ENCODE results near the gene ZNF581.

The ZNF581 gene

DNA sequence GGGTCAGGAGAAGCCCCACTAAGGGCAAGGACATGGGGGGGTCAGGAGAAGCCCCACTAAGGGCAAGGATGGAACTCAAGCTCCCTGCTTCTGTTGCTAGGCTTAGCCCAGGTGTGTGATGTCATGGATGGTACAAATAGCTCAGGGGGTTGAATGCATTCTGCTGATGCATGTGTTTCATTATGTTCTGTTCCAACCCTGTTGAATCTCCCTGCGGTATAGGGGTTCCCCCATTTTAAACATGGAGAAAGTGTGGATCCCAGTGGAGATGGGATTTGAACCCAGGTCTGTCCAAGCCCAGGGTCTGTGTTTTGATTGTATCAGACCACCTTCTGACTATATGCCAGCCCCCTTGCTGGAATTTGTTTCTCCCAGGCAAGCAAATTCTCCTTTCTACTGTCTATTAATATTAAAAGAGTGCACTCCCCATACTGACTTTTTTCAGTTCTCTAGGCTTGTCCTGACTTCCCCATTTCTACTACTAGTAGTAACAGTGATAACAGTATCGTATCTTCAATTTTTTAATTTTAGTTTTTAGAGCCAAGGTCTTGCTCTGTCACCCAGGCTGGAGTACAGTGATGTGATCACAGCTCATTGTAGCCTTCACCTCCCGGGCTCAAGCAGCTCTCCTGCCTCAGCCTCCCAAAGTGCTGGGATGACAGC is 31.3 kb upstream of the ZNF581 start:
- no peak for FAIRE-seq

DNA sequence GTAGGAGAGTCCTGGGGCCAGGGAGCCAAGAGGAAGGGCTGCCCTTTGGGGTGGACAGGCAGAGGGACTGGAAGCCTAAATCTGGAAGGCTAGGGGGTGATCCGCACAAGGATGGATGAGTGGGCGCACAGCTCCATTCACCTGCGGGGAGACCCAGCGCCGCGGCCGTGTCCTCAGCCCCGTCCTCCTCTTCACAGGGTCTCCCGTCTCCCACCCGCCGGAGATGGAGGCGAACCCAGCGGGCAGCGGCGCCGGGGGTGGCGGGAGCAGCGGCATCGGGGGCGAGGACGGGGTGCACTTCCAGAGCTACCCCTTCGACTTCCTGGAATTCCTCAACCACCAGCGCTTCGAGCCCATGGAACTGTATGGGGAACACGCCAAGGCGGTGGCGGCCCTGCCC is 30.1 kb upstream of the ZNF581 start:
- no peak for FAIRE-seq

DNA sequence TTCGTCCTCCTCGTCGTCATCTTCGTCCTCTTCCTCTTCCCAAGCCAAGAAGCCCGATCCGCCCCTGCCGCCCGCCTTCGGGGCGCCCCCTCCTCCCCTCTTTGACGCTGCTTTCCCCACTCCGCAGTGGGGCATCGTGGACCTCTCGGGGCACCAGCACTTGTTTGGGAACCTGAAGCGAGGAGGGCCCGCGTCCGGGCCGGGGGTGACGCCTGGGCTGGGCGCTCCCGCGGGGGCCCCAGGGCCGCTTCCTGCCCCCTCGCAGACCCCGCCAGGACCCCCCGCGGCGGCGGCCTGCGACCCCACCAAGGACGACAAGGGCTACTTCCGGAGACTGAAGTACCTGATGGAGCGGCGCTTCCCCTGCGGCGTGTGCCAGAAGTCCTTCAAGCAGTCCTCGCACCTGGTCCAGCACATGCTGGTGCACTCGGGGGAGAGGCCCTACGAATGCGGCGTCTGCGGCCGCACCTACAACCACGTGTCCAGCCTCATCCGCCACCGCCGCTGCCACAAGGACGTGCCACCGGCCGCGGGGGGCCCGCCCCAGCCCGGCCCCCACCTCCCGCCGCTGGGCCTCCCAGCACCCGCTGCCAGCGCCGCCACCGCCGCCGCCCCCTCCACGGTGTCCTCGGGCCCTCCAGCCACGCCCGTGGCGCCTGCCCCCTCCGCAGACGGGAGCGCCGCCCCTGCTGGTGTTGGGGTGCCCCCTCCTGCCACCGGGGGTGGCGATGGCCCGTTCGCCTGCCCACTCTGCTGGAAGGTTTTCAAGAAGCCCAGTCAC is 29.3 kb upstream of the ZNF581 start:
- no peak for FAIRE-seq

DNA sequence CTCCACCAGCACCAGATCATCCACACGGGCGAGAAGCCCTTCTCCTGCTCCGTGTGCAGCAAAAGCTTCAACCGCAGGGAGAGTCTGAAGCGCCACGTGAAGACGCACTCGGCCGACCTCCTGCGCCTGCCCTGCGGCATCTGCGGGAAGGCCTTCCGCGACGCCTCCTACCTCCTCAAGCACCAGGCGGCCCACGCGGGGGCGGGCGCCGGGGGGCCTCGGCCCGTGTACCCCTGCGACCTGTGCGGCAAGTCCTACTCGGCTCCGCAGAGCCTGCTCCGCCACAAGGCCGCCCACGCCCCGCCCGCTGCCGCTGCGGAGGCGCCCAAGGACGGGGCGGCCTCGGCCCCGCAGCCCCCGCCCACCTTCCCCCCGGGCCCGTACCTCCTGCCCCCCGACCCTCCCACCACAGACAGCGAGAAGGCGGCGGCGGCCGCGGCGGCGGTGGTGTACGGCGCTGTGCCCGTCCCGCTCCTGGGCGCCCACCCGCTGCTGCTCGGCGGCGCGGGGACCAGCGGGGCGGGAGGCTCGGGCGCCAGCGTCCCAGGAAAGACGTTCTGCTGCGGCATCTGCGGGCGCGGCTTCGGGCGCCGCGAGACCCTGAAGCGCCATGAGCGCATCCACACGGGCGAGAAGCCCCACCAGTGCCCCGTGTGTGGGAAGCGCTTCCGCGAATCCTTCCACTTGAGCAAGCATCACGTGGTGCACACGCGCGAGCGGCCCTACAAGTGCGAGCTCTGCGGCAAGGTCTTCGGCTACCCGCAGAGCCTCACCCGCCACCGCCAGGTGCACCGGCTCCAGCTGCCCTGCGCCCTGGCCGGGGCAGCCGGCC is 28.5 kb upstream of the ZNF581 start:
- FAIRE-seq = no peak

DNA sequence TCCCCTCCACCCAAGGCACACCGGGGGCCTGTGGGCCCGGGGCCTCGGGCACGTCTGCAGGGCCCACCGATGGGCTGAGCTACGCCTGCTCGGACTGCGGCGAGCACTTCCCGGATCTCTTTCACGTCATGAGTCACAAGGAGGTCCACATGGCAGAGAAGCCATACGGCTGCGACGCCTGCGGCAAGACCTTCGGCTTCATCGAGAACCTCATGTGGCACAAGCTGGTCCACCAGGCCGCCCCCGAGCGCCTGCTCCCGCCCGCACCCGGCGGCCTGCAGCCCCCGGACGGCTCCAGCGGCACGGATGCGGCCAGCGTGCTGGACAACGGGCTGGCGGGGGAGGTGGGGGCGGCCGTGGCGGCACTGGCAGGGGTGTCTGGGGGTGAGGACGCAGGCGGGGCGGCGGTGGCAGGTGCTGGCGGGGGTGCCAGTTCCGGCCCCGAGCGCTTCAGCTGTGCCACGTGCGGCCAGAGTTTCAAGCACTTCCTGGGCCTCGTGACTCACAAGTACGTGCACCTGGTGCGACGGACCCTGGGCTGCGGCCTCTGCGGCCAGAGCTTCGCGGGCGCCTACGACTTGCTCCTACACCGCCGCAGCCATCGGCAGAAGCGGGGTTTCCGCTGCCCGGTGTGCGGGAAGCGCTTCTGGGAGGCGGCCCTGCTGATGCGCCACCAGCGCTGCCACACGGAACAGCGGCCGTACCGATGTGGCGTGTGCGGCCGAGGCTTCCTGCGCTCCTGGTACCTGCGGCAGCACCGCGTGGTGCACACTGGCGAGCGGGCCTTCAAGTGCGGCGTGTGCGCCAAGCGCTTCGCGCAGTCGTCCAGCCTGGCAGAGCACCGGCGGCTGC is 27.7 kb upstream of the ZNF581 start:
- FAIRE-seq = no peak

DNA sequence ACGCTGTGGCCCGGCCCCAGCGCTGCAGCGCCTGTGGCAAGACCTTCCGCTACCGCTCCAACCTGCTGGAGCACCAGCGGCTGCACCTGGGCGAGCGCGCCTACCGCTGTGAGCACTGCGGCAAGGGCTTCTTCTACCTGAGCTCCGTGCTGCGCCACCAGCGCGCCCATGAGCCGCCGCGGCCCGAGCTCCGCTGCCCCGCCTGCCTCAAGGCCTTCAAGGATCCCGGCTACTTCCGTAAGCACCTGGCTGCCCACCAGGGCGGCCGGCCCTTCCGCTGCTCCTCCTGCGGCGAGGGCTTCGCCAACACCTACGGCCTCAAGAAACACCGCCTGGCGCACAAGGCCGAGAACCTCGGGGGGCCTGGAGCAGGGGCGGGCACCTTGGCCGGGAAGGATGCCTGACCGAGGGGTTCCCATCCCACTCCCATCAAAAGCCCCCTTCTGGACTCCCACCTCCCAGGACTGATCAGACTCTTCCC is 27.0 kb upstream of the ZNF581 start:
- no peak for FAIRE-seq

DNA sequence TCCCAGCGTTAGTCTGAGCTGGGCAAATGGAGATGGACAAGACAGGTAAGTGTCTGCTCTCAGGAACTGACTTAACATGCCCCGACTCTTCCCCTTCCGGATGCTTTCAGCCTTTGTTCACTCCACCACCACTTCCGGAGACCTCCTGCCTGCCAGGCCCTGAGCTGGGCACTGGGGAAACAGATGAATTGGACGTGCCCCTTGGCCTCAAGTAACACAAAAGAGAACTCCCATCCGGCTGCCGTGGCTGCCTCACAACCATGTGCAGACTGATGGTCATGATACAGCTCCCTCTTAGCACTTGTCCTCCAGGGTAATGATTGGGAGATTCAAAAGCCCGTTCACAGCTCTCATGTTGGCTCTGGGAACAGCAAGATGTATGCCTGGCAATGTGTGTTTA is 26.0 kb upstream of the ZNF581 start:
- FAIRE-seq = no peak

DNA sequence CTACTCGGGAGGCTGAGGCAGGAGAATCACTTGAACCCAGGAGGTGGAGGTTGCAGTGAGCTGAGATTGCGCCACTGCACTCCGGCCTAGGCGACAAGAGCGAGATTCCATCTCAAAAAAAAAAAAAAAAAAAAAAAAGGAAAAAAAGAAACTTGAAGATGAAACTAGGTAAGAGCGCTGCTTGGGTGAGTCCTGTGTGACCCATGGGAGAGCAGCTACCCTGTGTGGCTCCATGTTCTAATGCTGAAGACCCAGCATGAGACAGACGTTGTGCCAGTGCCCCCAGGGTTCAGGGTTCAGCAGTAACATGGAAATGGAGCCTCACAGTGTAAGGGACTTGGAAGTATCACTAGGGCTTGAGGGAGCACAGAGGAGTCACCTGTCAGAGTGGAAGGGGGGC is 25.0 kb upstream of the ZNF581 start:
- no peak for FAIRE-seq

DNA sequence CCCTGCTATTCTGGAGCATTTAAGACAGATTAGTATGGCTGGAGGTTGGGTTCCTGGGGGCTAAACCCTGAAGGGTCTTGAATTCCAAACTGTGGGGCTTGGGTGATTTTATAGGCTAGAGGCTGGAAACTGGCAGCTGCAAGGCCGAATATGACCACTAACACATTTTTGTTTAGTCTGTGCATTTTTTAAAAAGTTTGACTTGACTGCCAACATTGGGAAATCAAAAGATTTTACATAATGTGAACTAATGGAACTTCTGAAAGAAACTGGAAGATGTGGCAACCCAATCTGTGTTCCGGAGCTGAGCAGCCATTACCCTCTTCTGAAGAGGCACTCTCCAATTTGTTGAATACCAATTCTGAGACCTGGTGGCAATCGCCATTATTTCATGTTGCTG is 24.2 kb upstream of the ZNF581 start:
- no peak for FAIRE-seq

DNA sequence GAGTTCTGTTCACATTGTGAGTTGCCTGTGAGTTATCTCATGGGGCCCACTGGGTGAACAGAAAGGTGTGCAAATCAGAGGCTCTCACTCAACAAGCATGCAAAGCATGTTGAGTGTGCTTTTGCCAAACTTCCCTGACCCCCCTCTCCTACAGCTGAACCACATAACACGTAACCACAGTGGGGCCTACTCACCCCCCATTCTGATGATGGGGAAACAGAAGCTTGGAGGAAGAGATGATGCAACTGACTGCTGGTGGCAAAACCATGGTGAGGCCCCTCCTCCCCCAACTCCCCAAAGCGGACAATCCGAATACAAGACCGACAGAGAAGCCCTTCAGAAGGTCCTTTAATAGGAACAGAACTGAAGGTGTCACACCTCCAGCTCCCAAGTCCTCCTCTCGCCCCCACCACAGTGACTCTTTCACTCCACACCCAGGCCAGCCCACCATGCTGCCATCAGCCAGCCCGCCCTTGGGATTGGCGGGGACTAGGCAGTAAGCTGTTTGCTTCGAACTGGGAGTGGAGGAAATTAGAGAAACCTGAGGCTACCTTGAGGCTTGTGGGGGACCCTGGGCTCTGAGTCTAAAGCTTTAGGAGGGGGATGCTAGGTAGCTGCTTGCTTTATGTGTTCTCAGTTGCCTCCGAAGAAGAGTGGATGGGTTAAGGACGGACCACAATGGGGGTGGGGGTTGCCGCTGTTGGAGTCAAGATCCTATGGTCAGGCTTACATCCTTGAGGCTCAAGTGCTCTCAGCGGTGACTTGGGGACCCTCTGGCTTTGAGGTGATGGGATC is 22.8 kb upstream of the ZNF581 start:
- FAIRE-seq = no peak

DNA sequence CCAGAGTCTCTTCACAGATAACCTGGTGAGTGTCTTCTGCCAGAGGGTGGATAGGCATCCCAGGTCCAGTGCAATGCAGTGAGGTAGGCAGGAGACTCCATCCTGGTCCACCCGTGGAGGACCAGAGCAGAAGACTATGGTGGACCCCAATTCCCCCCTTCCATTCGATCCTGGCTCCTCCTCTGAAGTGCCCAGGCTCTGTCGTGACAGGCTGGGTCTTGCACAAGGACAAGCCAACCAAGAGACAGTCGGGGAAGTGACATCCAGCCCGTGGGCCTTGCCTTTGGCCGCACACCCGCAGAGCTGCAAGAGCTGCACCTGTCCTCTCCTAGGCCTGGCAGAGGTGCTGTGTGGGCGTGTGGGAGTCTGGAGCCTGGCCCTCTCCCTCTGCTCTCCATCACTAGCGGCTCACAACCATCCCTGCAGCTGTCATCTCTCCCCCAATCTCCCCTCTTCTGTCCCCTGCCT is 22.2 kb upstream of the ZNF581 start:
- FAIRE-seq = no peak

DNA sequence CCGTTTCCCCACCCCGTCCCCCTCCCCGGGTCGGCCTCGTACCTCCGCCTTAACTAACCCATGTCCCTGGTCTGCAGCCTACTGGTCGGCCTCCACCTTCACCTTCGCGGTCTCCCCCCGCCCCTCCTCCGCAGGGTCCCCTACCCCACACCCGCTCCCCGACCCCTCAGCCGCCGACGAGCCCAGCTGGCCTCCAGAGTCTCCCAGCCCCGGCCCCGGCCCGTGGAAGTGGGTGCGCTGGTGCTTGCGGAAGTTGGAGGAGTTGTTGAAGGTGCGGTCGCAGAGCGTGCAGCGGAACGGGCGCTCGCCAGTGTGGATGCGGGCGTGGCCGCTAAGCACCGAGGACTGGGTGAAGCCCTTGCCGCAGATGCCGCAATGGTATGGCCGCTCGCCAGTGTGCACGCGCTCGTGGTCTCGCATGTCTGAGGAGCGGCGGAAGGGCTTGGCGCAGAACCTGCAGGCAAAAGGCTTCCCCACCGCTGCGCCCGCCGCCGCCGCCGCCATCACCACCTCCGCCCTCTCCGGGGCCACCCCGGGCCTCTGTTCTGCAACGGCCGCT is 21.7 kb upstream of the ZNF581 start:
- no peak for FAIRE-seq

DNA sequence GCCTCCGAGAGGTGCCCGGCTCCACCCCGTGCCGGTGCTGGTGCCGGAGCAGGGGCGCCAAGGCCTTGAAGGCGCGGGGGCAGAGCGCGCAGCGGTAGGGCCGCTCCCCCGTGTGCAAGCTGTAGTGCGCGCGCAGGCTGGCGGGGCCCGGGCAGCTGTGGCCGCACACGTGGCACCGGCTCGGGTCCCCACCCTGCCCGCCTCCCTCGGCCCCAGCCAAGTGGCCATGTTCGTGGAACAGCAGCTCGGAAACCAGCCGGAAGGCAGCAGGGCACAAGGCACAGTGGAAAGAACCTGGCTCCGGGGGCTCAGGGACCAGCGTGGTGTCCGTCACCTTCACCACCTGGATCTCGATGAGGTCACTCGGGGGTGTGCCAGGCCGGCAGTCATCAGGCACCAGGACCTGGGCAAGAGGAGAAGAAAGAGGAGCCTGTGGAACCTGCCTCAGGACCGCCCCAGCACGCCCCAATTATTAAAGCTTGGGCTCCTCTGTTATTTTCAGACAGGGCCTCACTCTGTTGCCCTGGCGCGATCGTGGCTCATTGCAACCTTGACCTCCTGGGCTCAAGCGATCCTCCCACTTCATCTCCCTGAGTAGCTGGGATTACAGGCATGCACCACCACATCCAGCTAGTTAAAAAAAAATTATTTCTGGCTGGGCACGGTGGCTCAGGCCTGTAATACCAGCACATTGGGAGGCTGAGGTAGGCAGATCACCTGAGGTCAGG is 21.0 kb upstream of the ZNF581 start:
- no peak for FAIRE-seq

DNA sequence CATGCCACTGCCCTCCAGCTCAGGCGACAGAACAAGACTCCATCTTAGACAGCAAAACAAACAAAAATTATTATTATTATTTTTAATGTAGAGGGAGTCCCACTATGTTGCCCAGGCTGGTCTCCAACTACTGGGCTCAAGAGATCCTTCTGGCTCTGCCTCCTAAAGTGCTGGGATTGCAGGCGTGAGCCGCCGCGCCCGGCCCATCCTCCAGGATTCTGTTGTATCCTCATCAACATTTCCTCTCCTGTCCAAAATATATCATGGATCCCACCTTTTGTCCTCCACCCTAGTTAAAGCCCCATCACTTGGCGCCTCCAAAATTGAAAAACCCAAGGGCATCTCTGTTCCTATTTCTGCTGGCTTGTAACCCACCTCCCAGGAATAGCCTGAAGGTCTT is 20.3 kb upstream of the ZNF581 start:
- FAIRE-seq = no peak

DNA sequence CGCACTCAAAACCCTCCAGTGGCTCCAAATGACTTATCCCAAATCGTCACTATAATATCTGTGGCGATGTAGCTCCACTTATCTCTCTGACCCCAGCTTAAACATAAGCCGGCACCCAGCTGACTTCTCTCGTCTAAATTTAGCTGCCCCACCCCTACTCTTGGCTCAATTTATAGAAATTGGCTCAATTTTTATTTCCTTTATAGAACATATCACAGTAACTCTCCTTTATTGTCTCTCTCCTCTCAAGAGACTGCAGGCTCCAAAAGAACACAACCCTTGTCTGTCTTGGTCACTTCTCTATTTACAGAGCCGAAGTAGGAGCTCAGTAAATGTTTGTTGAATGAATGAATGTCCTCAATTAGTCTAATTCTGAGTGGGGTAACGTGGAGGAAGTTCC is 19.9 kb upstream of the ZNF581 start:
- no peak for FAIRE-seq

DNA sequence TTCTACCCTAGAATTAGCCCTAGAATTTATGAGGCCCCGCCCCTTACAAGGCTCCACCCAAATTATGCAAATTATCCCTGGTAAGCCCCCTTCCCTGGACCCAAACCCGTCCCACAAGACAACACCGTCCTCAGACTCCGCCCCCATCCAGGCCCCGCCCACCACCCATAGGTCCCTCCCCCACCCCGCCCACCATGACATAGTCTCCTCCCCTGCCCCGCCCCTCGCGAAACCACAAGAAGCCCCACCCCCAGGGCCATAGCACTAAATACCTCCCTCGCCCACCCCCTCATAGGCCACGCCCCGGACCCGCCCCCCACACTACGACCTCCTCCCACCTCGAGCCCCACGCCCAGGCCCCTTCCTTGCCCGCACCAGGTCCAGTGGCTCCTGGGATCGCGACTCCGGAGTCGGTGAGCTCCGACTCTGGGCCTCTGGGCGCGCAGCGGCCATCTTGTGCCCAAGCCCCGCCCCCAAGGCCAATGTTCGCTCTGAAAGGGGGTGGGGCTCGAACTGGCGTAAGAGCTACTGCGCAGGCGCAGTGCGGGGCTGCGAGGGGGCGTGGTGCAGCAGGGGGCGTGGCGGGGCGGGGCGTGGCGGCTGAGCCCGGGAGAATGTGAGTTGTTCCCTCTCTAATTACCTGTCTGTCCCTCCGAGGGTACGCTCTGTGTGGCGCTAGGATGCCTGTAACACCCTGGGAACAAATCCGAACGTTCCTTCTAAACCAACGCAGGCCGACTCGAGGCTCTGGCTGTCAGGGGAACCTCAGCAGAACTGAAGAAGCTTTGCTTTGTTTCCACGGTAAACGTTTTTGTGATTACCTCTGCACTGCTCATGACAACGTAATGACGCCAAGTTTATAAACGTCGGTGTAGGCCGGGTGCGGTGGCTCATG is 19.1 kb upstream of the ZNF581 start, which contains the start of gene ZNF784:
Gene ZNF784 (minus strand): TSS at position 458 of the 895 bp plus-strand sequence. CDS start 5 bp downstream, at position 453.
- no peak for FAIRE-seq

DNA sequence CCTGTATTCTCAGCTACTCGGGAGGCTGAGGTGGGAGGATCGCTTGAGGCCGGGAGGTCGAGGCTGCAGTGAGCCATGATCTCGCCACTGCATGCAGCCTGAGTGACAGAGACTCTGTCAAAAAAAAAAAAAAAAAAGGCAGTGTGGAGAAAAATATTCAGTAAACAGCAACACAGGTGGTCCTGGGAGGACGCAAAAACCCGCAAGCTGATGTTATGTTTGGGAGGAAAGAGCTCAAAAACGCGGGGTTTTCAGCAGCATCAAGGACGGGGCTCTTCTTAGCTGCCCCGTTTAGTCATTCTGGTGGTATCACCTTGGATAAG is 18.5 kb upstream of the ZNF581 start:
- FAIRE-seq = no peak

DNA sequence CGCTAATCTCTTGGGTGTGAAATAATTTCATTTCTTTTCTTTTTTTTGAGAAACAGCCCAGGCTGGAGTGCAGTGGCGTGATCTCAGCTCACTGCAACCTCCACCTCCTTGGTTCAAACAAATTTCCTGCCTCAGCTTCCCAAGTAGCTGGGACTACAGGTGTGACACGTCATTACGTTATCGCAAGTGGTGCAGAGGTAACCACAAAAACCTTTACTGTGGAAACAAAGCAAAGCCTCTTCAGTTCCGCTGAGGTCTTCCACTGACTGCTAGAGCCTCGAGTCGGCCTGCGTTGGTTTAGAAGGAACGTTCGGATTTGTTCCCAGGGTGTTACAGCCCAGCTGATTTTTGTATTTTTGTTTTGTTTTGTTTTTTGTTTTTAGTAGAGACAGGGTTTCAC is 17.1 kb upstream of the ZNF581 start:
- FAIRE-seq = no peak

DNA sequence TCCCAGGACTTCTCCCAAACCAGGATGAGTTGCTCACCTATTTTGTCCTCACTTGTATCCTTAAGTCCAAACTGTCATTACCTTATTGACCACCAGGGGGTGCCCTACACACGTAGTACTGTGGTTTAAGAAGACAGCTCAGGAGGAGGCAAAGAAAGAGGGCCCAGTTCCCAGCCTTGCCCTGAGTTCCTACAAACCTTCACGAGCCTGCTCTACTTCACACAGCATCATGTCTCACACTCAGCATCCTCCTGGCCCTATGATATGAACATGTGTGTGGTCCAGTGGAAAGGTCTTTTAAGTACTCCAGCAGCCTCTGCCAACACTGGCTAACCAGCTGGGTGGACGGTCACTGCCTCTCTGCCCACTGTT is 11.0 kb upstream of the ZNF581 start:
- FAIRE-seq = peak; percentile 6

DNA sequence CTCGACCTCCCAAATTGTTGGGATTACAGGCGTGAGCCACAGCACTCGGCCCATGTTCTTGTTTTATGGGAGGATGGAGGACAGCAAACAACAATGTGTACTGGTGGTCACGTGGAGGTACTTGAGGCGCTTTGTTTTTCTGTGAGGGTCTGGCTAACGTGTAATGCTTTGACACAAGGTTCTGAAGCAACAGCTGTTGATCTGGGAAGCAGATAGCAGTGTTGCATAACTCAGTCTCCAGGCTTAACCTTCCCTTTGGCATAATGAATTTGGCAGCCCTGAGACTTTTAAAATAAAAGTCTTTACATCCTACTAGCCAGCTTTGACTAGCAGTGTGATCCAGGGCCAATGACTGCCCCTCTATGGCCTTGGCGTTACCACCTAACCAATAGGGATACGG is 9.6 kb upstream of the ZNF581 start:
- FAIRE-seq = no peak

Data from A204.1 (cell line).